NCI-H2171 treated with DMSO at 0.1 percent for 48 hours (cell line): ENCODE data around the gene ISY1.

Source experiments
- DNase-seq: peaks from one replicate; lab custom pipeline; 2025; lab: John Stamatoyannopoulos, UW

ISY1 gene

GRCh38 chr3:129087138-129087702 lies 73.6 kb downstream of the ISY1 start:
- no peak for DNase-seq

GRCh38 chr3:129085818-129086217 lies 75.0 kb downstream of the ISY1 start:
- DNase-seq, result no peak

- no peak for DNase-seq
Observed at GRCh38 chr3:129085165-129085715, 75.6 kb downstream of the ISY1 start.

- no peak for DNase-seq
Observed at GRCh38 chr3:129084501-129084900, 76.4 kb downstream of the ISY1 start.

GRCh38 chr3:129082026-129082425 lies 78.8 kb downstream of the ISY1 start:
- no peak for DNase-seq

- no peak for DNase-seq
Observed at GRCh38 chr3:129081503-129081902, 79.4 kb downstream of the ISY1 start.

GRCh38 chr3:129078510-129078909 lies 82.4 kb downstream of the ISY1 start:
- no peak for DNase-seq
